ENCODE data around the gene PSMB7.

PSMB7 gene

DNA sequence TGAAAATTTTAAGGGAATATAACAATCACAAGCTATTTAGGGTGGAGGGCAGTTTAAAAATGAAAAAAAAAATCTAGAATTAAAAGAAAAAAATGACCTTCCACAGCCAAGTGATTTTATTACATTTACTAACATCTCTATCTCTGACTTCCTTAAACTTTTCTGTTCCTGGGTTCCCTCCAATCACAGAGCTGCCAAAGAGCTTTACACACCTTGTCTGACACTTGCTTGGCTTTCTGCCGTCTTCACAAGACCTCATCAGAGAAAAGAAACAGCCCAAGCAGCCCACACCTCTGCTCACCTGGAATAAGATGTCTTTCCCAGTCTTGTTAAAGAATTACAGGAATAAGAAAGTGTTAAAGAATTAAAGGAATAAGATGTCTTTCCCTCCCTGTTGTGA is 38.9 kb downstream of the PSMB7 start:
- DNase-seq: no peak

GRCh38 chr9:124375726-124376125 is 39.5 kb downstream of the PSMB7 start:
- no peak for DNase-seq

GRCh38 chr9:124373851-124374250 is 41.4 kb downstream of the PSMB7 start:
- DNase-seq: no peak

DNA sequence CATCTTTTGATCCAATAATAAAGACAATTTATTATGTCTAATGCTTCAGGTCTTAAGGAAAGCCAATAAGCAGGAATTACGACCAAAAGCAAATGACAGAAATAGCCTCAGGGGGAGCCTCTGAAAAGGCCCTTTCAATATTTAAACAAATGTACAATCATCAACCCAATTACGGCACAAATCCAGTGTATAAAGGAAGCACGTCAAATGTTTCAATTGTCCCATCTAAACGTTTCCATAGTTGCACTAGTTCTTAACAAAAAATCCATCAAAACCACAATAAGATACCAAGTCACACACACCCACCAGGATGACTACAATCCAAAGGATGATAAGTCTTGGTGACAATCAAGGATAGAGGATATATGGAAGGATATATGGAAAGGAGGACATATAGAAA is 41.9 kb downstream of the PSMB7 start:
- DNase-seq: no peak

DNA sequence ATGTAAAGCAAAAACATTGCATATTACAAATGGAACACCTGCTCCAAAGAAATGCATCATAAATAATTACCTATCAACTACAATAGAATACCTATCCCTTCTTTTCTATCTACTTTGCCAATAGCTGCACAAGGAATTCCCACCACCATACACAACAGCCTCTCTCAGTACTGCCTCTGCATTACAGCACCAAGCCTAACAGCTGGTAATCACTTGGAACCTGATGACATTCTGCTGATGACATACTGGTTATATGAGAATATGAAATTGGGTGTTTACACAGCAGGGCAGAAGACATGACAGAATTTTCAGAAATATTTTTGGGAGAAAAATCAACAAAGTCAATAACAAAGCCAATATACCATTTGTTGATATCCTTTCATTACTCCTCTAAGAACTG is 43.2 kb downstream of the PSMB7 start:
- DNase-seq: no peak

DNA sequence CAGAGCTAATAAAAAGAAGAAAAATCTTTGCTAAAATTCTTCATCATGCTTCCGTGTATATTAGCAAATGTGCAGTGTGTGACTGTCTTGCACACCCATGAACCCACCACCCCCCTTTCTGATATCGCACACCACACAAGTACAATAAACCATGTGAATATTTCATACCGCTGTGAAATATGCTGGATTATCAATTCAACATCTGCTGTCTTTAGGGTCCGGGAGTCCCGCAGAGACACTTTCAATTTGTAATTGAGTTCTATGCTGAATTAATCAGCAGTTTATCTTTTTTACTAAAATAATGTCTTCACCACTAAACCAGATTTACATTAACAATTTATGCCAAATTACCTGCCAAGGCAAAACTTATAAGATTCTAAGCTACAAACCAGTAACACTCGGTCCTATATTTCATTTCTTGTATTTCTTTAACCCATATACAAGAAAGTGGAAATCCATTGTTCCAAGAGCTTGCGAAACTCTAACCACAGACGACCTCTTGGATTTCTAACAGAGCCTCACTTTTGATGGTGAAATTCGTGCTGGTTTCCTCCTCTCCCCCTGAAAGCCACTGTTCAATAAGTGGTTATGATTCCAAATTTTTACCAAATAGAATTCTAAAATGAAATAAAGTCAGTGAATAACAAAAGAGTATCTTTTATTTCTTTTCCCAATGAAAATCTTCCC is 44.2 kb downstream of the PSMB7 start:
- DNase-seq: no peak

DNA sequence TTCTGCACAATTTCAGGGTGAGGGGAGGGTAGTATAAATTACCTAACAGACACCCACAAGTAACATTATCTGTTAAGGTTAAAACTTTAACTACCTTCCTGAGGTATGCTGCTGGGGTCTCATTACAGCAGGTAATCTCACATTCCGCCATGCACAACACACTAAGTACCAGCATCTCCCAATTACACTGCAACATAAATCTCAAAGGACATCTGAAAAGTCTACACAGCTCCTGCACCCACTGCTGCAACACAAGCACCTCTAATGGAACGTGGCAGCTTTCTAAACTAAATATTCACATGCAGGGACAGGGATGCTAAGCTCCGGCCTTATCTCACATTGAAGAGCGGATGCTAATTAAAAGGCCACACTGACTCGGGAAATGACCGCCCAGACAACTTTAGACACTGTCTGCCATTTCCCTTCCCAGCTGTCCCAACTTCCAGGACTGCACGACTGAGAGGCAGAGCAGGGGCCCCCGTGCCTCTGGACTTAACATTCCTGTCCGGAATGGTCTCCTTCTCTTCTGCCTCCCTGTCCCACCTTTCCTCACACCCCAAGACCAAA is 45.9 kb downstream of the PSMB7 start:
- DNase-seq: no peak

DNA sequence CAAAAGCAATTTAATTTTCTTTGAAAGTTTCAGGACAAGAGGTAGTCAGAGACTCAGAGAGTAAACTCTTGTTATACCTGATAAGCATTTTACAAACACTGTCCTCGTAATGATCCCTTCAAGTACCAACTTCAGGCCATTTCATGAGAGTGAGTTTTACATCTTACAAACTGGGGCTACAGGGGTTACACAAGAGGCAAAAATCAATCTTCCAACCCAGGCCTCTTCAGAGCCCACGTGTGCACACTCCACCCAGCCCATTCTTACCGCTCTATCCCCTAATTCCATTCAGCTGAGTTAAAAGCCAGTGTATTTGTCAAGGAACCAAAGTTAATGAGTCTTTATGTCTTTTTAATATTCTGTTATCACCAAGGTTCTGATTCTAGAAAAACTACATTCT is 46.5 kb downstream of the PSMB7 start:
- no peak for DNase-seq

DNA sequence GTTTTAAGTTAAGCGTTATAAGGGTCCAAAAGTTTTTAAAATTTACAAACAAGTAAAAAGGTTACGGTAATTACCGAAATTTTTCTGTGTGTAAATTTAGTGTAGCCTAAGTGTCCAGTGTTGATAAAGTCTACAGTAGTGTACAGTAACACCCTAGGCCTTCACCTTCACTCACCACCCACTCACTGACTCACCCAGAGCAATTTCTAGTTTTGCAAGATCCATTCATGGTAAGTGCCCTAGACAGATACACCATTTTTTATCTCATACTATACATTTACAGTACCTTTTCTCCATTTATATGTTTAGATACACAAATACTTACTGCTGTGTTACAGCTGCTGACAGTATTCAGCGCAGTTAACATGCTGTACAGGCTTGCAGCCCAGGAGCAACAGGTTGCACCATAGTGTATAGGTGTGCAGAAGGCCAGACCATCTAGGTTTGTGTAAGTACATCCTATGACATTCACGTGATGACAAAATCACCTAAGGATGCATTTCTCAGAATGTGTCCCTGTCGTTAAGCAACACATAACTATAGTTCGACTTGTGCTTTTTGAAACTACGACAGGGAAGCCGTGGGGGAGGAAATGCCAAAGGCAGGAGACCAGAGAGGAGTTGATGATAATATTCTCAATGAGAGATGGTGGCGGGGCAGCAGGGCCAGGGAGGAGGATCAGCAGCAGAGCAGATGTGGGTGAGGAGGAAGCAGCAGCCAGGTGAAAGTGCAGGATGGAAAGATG is 48.6 kb downstream of the PSMB7 start:
- DNase-seq: no peak

- DNase-seq: no peak
Measured at GRCh38 chr9:124365036-124365435, 50.2 kb downstream of the PSMB7 start.

DNA sequence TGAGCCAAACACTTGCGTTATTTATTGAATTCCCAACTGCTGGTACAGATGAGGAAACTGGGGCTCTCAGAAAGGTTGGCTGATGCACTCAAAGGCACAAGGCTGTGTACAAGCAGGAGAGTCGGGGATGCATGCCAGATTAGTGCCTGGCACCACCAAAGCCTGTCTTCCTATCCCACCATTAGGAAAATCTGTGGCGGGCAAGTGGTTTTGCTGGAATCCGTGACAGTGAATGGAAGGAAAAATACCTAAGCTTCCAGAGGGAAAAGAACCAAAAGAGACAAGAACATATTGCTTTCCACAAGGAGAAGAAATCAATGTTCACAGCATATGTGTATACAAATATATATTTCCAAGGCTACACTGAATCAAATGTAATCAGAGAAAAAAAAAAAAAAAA is 51.1 kb downstream of the PSMB7 start:
- DNase-seq: no peak

DNA sequence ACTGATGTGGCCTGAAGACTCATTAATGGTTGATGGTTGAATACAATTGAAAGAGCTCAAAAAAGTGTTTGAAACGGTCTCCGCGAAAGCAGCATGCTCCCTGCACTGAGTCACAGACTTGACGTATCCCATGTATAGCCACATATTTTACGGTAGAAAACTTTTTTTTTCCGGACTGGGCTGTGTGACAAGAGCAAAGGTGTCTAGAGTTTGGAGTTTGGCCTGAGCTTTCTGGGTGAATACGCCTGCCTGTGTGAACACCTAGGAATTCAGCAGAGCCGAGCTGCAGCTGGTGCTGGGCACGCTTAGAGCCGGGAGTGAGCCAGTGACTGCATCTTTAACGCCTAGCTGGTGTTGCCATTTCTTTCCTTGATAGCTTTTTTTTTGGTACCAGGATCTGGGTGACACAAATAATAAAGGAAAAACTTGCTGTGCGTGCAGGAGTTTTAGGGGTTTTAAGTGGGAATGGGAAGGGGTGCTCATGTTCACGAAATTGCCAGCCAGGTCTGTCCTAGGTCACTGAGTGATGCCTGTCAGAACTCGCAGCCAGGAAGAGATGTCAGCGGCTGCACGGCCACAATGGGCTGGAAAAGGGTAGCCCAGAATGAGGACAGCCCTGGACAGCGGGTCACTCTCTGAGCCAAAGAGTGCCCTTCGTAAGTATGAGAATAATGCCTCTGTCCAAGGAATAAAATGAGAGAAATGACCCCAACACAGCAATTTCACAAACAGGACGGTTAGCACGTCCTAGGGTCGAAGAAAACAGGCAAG is 51.7 kb downstream of the PSMB7 start:
- no peak for DNase-seq

GRCh38 chr9:124361128-124361527 is 54.1 kb downstream of the PSMB7 start:
- no peak for DNase-seq

GRCh38 chr9:124359855-124360678 is 55.2 kb downstream of the PSMB7 start:
- DNase-seq: no peak

GRCh38 chr9:124359426-124359825 is 55.8 kb downstream of the PSMB7 start:
- no peak for DNase-seq

DNA sequence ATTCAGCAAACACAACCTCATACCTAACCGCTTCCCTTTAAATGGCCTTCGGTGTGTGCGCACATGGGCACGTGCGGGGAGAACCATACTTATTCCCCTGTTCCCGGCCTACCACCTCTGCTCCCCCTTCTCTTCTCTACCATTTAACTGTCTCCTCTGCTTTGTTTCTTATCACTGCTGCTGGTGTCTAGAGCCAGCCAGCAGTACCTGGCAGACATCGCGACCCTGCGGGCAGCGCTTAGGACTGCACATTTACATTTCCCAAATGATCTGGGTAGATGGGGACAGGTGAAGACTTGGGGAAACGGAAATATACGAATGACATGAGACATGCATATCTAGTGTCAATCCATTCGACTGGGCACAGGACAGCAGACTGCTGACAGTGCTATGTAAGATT is 56.6 kb downstream of the PSMB7 start:
- no peak for DNase-seq

GRCh38 chr9:124357721-124358361 is 57.4 kb downstream of the PSMB7 start:
- no peak for DNase-seq

- DNase-seq: no peak
Measured at GRCh38 chr9:124356745-124357390, 58.4 kb downstream of the PSMB7 start.

DNA sequence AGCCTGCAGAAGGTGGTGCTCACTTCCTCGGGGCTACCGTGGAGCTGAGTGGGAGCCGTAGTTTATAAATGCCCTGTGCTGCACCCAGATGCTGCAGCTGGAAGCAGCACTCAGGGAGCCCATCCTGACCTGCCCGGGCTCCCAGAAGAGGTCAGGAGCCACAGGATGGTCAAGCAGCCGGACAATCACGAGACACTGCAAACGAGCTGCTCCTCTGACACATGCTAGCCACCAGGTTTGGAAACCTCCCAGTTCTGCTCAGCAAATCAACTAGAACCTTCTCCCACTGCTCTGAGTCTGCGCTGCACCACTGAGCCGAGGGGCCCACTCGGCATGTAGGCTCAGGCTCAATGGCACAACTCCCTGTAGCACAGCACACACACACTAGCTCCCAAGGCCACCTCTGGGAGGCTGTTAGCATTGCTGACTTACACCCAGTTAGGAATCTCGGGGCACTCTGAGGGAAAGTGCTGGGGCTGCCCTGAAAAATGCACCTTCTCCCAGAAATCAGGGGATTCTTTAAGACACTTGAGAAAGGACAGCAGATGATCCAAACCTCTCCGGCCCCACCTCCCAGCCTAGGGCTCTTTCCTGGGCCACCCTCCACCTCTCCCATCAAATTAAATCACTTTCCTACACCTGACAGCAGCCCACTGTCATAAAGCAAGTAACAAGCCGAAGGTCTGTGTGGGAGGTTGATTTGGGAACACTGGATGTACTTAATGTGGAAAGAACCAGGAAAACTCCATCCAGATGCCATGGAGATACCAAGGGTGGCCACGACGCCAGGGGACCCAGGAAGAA is 59.1 kb downstream of the PSMB7 start:
- no peak for DNase-seq

DNA sequence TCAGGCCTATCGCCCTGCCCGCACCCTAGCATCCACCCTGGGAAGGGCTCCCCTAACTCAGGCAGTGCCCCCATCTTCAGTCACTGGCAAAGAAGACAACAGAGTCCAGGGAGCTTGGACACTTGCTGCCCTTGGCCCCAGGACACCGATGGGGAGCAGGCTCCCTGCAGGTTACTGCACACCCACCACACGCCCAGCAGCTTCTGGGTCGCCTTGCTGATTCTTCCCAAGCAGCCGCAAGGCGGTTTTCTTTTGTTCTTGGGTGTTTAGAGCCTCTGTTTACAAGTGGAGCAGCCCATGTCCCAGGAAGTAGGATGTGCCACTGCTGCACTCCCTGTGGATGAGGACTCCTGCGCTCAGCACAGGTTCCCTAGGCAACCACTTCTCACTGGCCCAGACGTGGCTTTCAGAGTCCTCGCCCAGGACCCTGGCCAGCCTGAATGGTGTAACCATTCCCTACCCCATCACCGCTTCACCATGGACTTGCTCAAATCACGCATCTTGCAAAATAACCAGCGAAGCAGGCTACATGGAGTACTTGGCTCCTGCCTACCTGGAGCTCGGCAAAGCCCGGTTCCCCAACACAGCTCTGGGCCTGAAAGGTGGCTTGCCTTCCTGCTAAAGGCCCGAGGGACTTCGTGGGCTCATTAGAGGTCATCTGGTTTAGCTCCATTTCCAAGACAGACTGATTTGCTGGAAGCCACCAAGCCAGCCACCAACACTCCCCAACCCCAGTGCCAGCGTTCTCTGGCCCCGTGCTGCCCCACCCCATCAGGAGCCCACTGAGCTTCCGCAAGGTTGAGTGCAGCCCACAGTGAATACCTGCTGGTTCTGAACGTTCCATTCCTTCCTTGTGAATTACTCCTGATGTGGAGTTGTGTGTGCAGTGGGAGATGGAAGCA is 60.0 kb downstream of the PSMB7 start:
- DNase-seq: no peak

All from NCI-H510A treated with DMSO at 0.1 percent for 48 hours (cell line).